ENCODE data around the gene PTPRS. TPM values are rescaled to one million over a fixed set of nuclear protein-coding genes. Genes with fewer than 3 reads are reported as not detected.

Gene PTPRS
- total and polyA plus RNA-seq, 2 of the 8 experiments (the other 6 are each of a cell fraction or from before 2014, with no cell fraction given): 96.8 to 223 TPM

DNA sequence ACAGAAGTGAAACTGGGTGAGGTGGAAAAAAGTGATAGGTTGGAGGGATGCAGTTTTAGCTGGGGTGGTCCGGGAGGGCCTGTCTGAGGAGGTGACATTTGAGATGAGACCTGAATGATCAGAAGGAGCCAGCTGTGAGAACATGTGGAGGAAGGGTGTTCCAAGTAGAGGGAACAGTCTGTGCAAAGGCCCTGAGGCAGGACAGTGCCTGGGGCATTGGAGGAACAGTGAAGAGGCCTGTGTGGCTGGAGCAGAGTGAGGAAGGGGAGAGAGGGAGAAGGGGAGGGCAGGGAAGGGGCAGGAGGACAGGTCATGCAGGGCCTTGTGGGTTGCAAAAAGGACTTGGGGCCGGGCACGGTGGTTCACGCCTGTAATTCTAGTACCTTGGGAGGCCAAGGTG is 36.3 kb upstream of the PTPRS start (continued):
- TF ChIP-seq CTBP2 (IDR thresholded peaks at IDR 0.05; ENCODE audit: borderline replicate concordance, insufficient read depth, insufficient read length, low read length) (no peak), RNF2 (IDR thresholded peaks at IDR 0.05; ENCODE audit: borderline replicate concordance, low read depth, low read length, missing control alignments, poor library complexity, severe bottlenecking) (no peak), FOSL1 (IDR thresholded peaks at IDR 0.05; ENCODE audit: insufficient read depth, low read depth, low read length) (no peak), ATF2 (IDR thresholded peaks at IDR 0.05; ENCODE audit: low read length) (no peak)
- TF ChIP-seq, protein P1, sequence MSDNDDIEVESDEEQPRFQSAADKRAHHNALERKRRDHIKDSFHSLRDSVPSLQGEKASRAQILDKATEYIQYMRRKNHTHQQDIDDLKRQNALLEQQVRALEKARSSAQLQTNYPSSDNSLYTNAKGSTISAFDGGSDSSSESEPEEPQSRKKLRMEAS (IDR thresholded peaks at IDR 0.05): no peak

Measured in H1 (cell line).